Measurements from ENCODE around the gene PRKG1.

PRKG1 gene

GRCh38 chr10:51119441-51119840 is 45.2 kb downstream of the PRKG1 start:
- H3K9ac ChIP-seq (ENCODE audit: low read length), result no peak overlapping the region
- no peak overlapping the region for H2AFZ ChIP-seq (ENCODE audit: low read depth, low read length, severe bottlenecking)
- H4K20me1 ChIP-seq (ENCODE audit: low read depth, low read length), result no peaks in the 10 kb centered on the region
- H3K9me3 ChIP-seq (ENCODE audit: insufficient read depth, low read length), result no peaks in the 10 kb centered on the region
- H3K36me3 ChIP-seq (ENCODE audit: low read length), result no peaks in the 10 kb centered on the region
- H3K27me3 ChIP-seq (ENCODE audit: low read length), result no peaks in the 10 kb centered on the region
- H3K4me2 ChIP-seq (ENCODE audit: low read depth, low read length, poor library complexity, severe bottlenecking), result no peak overlapping the region
- H3F3A ChIP-seq (ENCODE audit: insufficient read depth), result no peaks in the 10 kb centered on the region
- no peak overlapping the region for H3K27ac ChIP-seq (ENCODE audit: low read depth, low read length)
- TF ChIP-seq CTCF (IDR thresholded peaks at IDR 0.05; ENCODE audit: insufficient read depth, low read length, poor library complexity, severe bottlenecking), result no peak
- TF ChIP-seq EZH2phosphoT487 (conservative IDR thresholded peaks at IDR 0.05; ENCODE audit: low read length), result no peak
- no peaks in the 10 kb centered on the region for H3K79me2 ChIP-seq (ENCODE audit: insufficient read depth, low read length)
- H3K4me3 ChIP-seq (ENCODE audit: insufficient read depth, low read length, poor library complexity, severe bottlenecking), result no peak overlapping the region
- H3K9me2 ChIP-seq (replicated peaks; ENCODE audit: insufficient read depth, low read length), result no peaks in the 10 kb centered on the region

- no peak overlapping the region for H3K4me3 ChIP-seq (ENCODE audit: insufficient read depth, low read length, poor library complexity, severe bottlenecking)
- no peaks in the 10 kb centered on the region for H3F3A ChIP-seq (ENCODE audit: insufficient read depth)
- H3K9me2 ChIP-seq (replicated peaks; ENCODE audit: insufficient read depth, low read length), result no peaks in the 10 kb centered on the region
- TF ChIP-seq CTCF (IDR thresholded peaks at IDR 0.05; ENCODE audit: insufficient read depth, low read length, poor library complexity, severe bottlenecking) (no peak), EZH2phosphoT487 (conservative IDR thresholded peaks at IDR 0.05; ENCODE audit: low read length) (no peak)
- 0 out of 2 replicates have a peak, but pooled peaks cover 4% of the 10 kb centered on the region for H3K9me3 ChIP-seq (ENCODE audit: insufficient read depth, low read length)
- H2AFZ ChIP-seq (ENCODE audit: low read depth, low read length, severe bottlenecking), result no peak overlapping the region
- H3K4me2 ChIP-seq (ENCODE audit: low read depth, low read length, poor library complexity, severe bottlenecking), result no peak overlapping the region
- H3K36me3 ChIP-seq (ENCODE audit: low read length), result no peaks in the 10 kb centered on the region
- H3K27ac ChIP-seq (ENCODE audit: low read depth, low read length), result no peak overlapping the region
- no peaks in the 10 kb centered on the region for H3K27me3 ChIP-seq (ENCODE audit: low read length)
- no peaks in the 10 kb centered on the region for H3K79me2 ChIP-seq (ENCODE audit: insufficient read depth, low read length)
- H4K20me1 ChIP-seq (ENCODE audit: low read depth, low read length), result no peaks in the 10 kb centered on the region
- H3K9ac ChIP-seq (ENCODE audit: low read length), result no peak overlapping the region
Observed at GRCh38 chr10:51121861-51122260, 47.6 kb downstream of the PRKG1 start.

- Histone ChIP-seq H3K9ac (ENCODE audit: low read length) (no peak overlapping the region), H3K9me3 (ENCODE audit: insufficient read depth, low read length) (0 out of 2 replicates have a peak, but pooled peaks cover 4% of the 10 kb centered on the region), H3K9me2 (replicated peaks; ENCODE audit: insufficient read depth, low read length) (no peaks in the 10 kb centered on the region), H2AFZ (ENCODE audit: low read depth, low read length, severe bottlenecking) (no peak overlapping the region), H3F3A (ENCODE audit: insufficient read depth) (no peaks in the 10 kb centered on the region), H3K4me3 (ENCODE audit: insufficient read depth, low read length, poor library complexity, severe bottlenecking) (no peak overlapping the region), H3K27ac (ENCODE audit: low read depth, low read length) (no peak overlapping the region), H3K4me2 (ENCODE audit: low read depth, low read length, poor library complexity, severe bottlenecking) (no peak overlapping the region), H3K79me2 (ENCODE audit: insufficient read depth, low read length) (no peaks in the 10 kb centered on the region), H3K36me3 (ENCODE audit: low read length) (no peaks in the 10 kb centered on the region), H4K20me1 (ENCODE audit: low read depth, low read length) (no peaks in the 10 kb centered on the region), H3K27me3 (ENCODE audit: low read length) (no peaks in the 10 kb centered on the region)
- TF ChIP-seq EZH2phosphoT487 (conservative IDR thresholded peaks at IDR 0.05; ENCODE audit: low read length), result no peak
- no peak for TF ChIP-seq CTCF (IDR thresholded peaks at IDR 0.05; ENCODE audit: insufficient read depth, low read length, poor library complexity, severe bottlenecking)
Observed at GRCh38 chr10:51124852-51125251, 50.6 kb downstream of the PRKG1 start.
